GM12872 (cell line): ENCODE measurements around the gene KIZ.

Experiments
- CTCF ChIP-seq: IDR thresholded peaks from 3 replicates; pipeline ENCODE4 v1.5.1; 2011; ENCODE audit warnings: low read depth, mild to moderate bottlenecking, low read length, moderate library complexity; ENCODE audit not compliant: insufficient read depth

Gene KIZ

DNA sequence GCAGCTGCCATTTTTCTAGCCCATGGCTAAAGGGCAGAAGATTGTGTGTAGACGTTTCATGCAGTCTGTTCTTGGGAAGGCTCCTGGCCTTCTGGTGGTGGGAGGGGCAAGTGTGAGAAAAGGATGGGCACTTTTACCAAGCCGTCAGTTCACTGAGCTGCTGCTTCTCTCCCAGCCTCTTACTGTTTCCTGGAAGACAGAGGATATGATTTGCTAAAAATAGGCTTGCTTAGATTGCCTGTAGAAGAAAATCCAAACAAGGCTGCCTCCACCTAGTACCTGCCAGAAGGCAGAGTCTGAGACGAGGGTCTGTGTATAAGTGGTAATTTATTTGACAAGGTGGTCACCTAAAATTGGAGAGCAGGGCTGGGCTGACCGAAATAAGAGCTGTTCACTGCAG, 7.5 kb downstream of the KIZ start:
- TF ChIP-seq CTCF, result no peak

DNA sequence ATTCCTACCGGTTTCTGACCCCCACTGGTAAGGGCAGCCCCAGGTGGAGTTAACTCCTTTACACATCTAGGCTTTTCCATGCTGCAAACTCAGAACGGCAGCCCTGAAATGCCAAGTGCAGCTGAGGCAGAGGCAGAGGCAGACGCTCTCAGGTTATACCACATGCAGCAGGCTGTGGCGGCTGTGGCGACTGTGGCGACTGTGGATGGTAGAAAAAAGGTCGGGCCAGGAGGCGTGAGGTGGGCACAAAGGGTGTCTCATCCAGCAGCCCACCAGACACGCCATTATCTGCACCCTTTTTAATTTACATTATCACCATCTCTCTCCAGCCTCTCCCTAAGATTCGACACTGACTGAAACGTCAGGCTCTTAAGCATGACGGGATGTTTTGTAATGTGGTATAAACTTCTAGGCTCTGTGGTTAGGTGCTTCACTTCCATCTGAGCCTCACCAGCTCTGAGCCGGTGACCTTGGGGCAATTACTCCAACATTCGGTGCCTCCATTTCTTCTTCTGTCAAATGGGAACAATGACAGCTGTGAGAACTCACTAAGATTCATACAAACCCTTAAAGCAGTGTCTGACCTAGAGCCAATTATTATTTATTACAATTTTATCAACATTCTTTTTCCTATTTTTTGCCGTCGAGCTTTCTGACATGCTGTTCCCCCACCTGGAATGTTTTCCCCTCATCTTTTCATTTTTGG, 8.2 kb downstream of the KIZ start:
- TF ChIP-seq CTCF, result no peak

DNA sequence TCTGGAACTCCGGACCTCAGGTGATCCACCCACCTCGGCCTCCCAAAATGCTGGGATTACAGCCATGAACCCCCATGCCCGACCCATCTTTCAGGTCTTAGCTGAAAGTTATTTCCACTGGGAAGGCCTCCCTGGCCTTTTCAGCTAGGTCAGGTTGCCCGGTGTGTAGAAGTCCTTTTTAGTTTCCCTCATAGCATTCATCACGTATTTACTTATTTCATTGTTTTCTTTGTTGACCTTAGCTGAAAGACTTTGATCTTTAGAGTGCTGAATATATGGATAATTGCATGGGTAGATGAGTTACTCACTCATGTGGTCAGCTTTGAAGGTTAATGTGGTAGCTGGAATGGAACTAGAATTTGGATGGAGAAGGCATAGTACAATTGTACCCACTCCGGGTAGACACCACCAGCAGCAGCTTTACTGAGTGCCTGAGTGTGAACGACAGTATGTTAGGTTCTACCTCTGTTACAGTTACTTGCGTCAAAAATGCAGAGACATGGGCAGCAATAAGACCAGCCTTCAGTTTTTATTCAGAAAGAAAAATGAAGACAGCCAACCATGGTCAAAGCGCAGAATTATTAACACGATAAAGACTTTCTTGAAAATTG, 9.1 kb downstream of the KIZ start:
- TF ChIP-seq CTCF, result no peak

DNA sequence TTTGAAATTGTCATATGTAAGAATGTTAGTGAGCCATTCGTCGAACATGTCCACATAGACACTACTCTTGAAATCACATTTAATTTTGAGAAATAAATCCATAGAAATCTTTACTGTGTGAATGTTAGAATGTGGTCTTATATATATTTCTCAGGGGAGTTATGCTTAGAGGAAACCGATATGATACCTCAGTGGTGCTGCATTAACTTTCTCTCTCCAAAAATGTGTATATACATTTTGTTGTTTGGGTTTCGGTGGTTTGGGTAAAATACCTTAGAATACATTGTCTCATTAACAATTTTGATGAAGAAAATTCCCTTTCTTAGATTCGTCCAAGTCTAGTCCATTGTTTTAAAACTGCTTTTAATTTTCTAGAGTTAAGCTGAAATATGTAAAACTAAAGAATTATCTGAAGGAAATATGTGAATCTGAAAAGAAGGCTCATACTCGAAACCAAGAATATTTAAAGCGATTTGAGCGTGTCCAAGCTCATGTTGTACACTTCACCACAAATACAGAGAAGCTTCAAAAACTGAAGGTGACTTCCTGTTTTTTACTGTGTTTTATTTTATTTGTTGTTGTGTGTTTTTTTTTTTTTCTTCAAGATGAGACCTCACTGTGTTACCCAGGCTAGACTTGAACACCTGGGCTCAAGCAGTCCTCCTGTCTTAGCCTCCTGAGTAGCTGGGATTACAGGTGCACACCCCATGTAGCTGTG, 10.3 kb downstream of the KIZ start:
- no peak for TF ChIP-seq CTCF

GRCh38 chr20:21137078-21137477, 11.2 kb downstream of the KIZ start:
- TF ChIP-seq CTCF, result no peak

DNA sequence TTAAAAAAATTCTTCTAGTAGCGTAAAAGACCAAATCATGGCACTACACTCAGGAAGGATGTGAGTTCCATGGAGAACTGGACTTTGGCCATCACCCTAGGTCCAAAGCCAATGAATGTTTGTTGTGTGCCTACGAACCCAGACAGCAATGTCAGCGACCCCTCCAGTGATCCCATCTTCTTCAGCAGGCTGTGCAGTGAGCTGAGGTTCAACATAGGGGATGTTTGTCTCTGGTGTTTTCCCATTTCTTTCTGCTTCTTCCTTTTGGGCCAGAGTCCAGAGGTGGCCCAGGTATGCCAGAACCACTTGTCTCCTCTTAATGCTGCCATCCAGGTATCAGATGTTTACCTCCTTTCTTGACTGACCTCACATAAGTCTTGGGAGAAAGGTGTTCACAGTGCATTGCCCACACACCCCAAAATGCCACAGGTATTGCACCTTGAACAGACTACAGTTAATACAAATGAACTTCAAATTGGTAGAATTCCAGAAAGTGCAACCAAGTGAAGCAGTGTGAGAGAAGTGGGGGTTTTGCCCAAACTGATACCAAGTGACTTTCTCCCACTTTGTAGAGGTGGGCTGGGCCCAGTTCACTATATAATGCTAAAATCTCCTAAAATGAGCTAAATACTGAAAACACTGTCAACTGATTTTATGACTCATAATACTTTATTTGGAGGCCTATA, 14.1 kb downstream of the KIZ start:
- TF ChIP-seq CTCF, result no peak

GRCh38 chr20:21141825-21142224, 15.9 kb downstream of the KIZ start:
- no peak for TF ChIP-seq CTCF
